Gastroesophageal sphincter (tissue), 4 donors: Measurements from ENCODE around the gene ZNF326. TPM values are rescaled to one million over a fixed set of nuclear protein-coding genes. Genes with fewer than 3 reads are reported as not detected.

Experiments used
- ATAC-seq: fragments of 150-250 bp; one replicate; pipeline ENCODE4 v1.9.1; 2016; ENCODE audit warnings: mild to moderate bottlenecking, moderate library complexity
- H3K27ac ChIP-seq, 4 donors: fragments of 200-600 bp; sonication (generic) in 3 of 4; 1 replicate in 3 of 4; 2 replicates in 1 of 4; pipeline ENCODE4 v1.5.1; 2016 to 2019
- H3K27me3 ChIP-seq: fragments of 200-600 bp; sonication (generic); one replicate; pipeline ENCODE4 v1.5.1; 2019
- H3K36me3 ChIP-seq, 2 donors: fragments of 200-600 bp; sonication (generic); one replicate each; pipeline ENCODE4 v1.5.1; 2019; ENCODE audit warnings: control low read depth in 1 of 2
- H3K4me1 ChIP-seq, 3 donors: fragments of 200-600 bp; sonication (generic); 1 replicate in 2 of 3; 2 replicates in 1 of 3; pipeline ENCODE4 v1.5.1; 2016 to 2019; ENCODE audit warnings: control low read depth in 2 of 3
- H3K4me3 ChIP-seq, 2 donors: fragments of 200-600 bp; sonication (generic); one replicate each; pipeline ENCODE4 v1.5.1; 2019; ENCODE audit warnings: mild to moderate bottlenecking in 1 of 2, moderate library complexity in 1 of 2
- H3K9me3 ChIP-seq, 3 donors: fragments of 200-600 bp; sonication (generic); one replicate each; pipeline ENCODE4 v1.5.1; 2017 to 2019; ENCODE audit warnings: control low read depth in 2 of 3
- CTCF ChIP-seq, 4 experiments: fragments of 200-600 bp in 2 of 4; fragments of 450-650 bp in 2 of 4; sonication (generic) in 1 of 4; IDR thresholded peaks; one replicate each; pipeline ENCODE4 v1.5.1; 2017 to 2019; ENCODE audit warnings: antibody characterized with exemption in 4 of 4, mild to moderate bottlenecking in 2 of 4, moderate library complexity in 2 of 4
- EP300 ChIP-seq: sonication (generic); formaldehyde crosslinking; IDR thresholded peaks from one replicate; pipeline ENCODE4 v1.6.1; 2017; ENCODE audit warnings: antibody characterized with exemption, mild to moderate bottlenecking
- POLR2A ChIP-seq, 2 donors: fragments of 450-650 bp; IDR thresholded peaks; one replicate each; pipeline ENCODE4 v1.6.1; 2017; ENCODE audit warnings: antibody characterized with exemption in 2 of 2, mild to moderate bottlenecking in 2 of 2, moderate library complexity in 1 of 2
- POLR2AphosphoS5 ChIP-seq: sonication (generic); formaldehyde crosslinking; IDR thresholded peaks from one replicate; pipeline ENCODE4 v1.6.1; 2017; ENCODE audit warnings: antibody characterized with exemption
- WGBS, 2 donors: methylation state at CpG; one replicate each; pipeline ENCODE4 v1.1.5; 2018; ENCODE audit warnings: low coverage in 1 of 2; 5-methylcytosine and 5-hydroxymethylcytosine counted together
- total RNA-seq, 4 donors: library from RNA; depleted of rRNA; stranded (reverse); fragments of >200 nt; gene quantifications; one replicate each; pipeline ENCODE4 v1.1.0, GENCODE V29; 2016

The ZNF326 gene
- total RNA-seq, 4 donors from 2014 or later, result 8.2 to 22.7 (median 14.1) TPM

GRCh38 chr1:89999208-89999607, 4.3 kb downstream of the ZNF326 start:
- no peaks in the 10 kb centered on the region for H3K36me3 ChIP-seq
- H3K27me3 ChIP-seq, result no peaks in the 10 kb centered on the region
- peaks cover 0 to 56% (median 0%) of the 10 kb centered on the region in 3 donors for H3K4me1 ChIP-seq
- no peak overlapping the region for H3K4me3 ChIP-seq
- no peak overlapping the region for H3K27ac ChIP-seq
- TF ChIP-seq CTCF (IDR thresholded peaks at IDR 0.05), result no peak
- no peak for TF ChIP-seq POLR2AphosphoS5
- no peak for TF ChIP-seq POLR2A (IDR thresholded peaks at IDR 0.05)
- no peak for TF ChIP-seq EP300
- ATAC-seq, result no peak
- no peaks in the 10 kb centered on the region for H3K9me3 ChIP-seq

- no peak for TF ChIP-seq POLR2AphosphoS5
- no peak for TF ChIP-seq POLR2A (IDR thresholded peaks at IDR 0.05)
- TF ChIP-seq EP300, result no peak
- TF ChIP-seq CTCF (IDR thresholded peaks at IDR 0.05), result no peak
- WGBS, 2 donors, result 92 to 97% methylated on average over 3 of the region's 3 CpGs
- no peaks in the 10 kb centered on the region for H3K36me3 ChIP-seq
- H3K27ac ChIP-seq, result no peak overlapping the region
- H3K27me3 ChIP-seq, result no peaks in the 10 kb centered on the region
- ATAC-seq, result no peak
- H3K9me3 ChIP-seq, result no peaks in the 10 kb centered on the region
- H3K4me3 ChIP-seq, result no peak overlapping the region
- H3K4me1 ChIP-seq, result peaks cover 0 to 51% (median 0%) of the 10 kb centered on the region in 3 donors
Measured at GRCh38 chr1:89999628-90000027, 4.7 kb downstream of the ZNF326 start.

GRCh38 chr1:90000934-90001676, 6.2 kb downstream of the ZNF326 start:
- H3K27ac ChIP-seq, result no peak overlapping the region
- no peak overlapping the region for H3K4me3 ChIP-seq
- no peaks in the 10 kb centered on the region for H3K27me3 ChIP-seq
- H3K4me1 ChIP-seq, result peaks cover 0 to 50% (median 0%) of the 10 kb centered on the region in 3 donors
- ATAC-seq, result no peak
- TF ChIP-seq EP300 (no peak), POLR2A (IDR thresholded peaks at IDR 0.05) (no peak), POLR2AphosphoS5 (no peak), CTCF (IDR thresholded peaks at IDR 0.05) (no peak)
- no peaks in the 10 kb centered on the region for H3K9me3 ChIP-seq
- 94% methylated on average over 2 of the region's 2 CpGs; no CpG with 5 or more reads in 1 of the 2 donors for WGBS, 2 donors
- H3K36me3 ChIP-seq, result peaks cover 0 to 13% of the 10 kb centered on the region in 2 donors

GRCh38 chr1:90007979-90008404, 13.1 kb downstream of the ZNF326 start:
- ATAC-seq, result no peak
- Histone ChIP-seq H3K9me3 (no peaks in the 10 kb centered on the region), H3K27ac (no peak overlapping the region), H3K27me3 (no peaks in the 10 kb centered on the region), H3K4me1 (peaks cover 0 to 18% (median 0%) of the 10 kb centered on the region in 3 donors), H3K4me3 (no peak overlapping the region), H3K36me3 (peaks cover 0 to 51% of the 10 kb centered on the region in 2 donors)
- no peak for TF ChIP-seq POLR2AphosphoS5
- no peak for TF ChIP-seq EP300
- TF ChIP-seq CTCF (IDR thresholded peaks at IDR 0.05), result no peak
- no peak for TF ChIP-seq POLR2A (IDR thresholded peaks at IDR 0.05)
- WGBS, 2 donors, result 44 to 75% methylated on average over 2 of the region's 2 CpGs

DNA sequence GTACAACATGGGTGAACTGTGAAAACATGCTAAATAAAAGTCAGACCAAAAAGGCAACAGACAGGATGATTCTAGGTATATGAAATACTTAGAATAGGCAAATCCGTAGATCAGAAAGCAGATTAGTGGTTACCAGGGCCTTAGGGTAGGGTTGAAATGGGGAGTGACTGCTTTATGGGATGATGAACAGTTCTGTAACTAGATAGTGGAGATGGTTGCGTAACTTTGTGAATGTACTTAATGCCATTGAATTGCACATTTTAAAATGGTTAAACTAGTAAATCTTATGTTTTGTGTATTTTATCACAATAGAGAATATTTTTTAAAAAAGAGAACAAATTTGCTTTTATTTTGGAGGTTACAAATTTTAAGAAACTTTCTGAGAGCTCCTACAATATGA, 17.4 kb downstream of the ZNF326 start:
- Histone ChIP-seq H3K9me3 (no peaks in the 10 kb centered on the region), H3K27me3 (no peaks in the 10 kb centered on the region), H3K36me3 (peaks cover 5 to 79% of the 10 kb centered on the region in 2 donors), H3K4me3 (no peak overlapping the region), H3K4me1 (peaks cover 0 to 9% (median 0%) of the 10 kb centered on the region in 3 donors), H3K27ac (no peak overlapping the region)
- TF ChIP-seq EP300 (no peak), POLR2A (IDR thresholded peaks at IDR 0.05) (no peak), CTCF (IDR thresholded peaks at IDR 0.05) (no peak), POLR2AphosphoS5 (no peak)
- no peak for ATAC-seq
- WGBS, 2 donors, result 88 to 100% methylated on average over 2 of the region's 2 CpGs
